K562 (cell line): Measurements from ENCODE around the gene CASP9. TPM values are rescaled to one million over a fixed set of nuclear protein-coding genes. Genes with fewer than 3 reads are reported as not detected.

Source experiments
- ATAC-seq: fragments of 200-7000 bp; cut with Tn5 transposase; 3 replicates; pipeline ENCODE4 v1.9.1; 2020; ENCODE audit warnings: moderate library complexity
- BruUV-seq: library from RNA; stranded (reverse); fragments of 400-500 nt; replicated peaks from 2 replicates; lab custom pipeline; 2021; lab: Mats Ljungman, UMichigan
- CTCF ChIA-PET: fragments of 300-600 bp; formaldehyde crosslinking; extraction: SDS; loops from one replicate; lab custom pipeline; 2021; ENCODE audit warnings: low intra/inter-chr PET ratio; lab: Yijun Ruan, JAX
- POLR2A ChIA-PET: fragments of 300-600, 350-650 bp; sonication (Branson Sonifier 250); formaldehyde crosslinking; extraction: SDS; loops from one replicate; lab custom pipeline; 2021; ENCODE audit warnings: antibody characterized with exemption, inconsistent platforms; lab: Yijun Ruan, JAX
- DNase-seq, 4 experiments: peaks; one replicate each; pipeline versions ENCODE4 v3.0.0 to v3.0.0-alpha.2; 2011 to 2018; ENCODE audit warnings: low spot score in 3 of 4, mixed read lengths in 3 of 4; ENCODE audit errors: extremely low read depth in 1 of 4
- FAIRE-seq: peaks from 2 replicates; lab custom pipeline; 2011; peaks lifted over from hg19 to GRCh38; lab: Jason Lieb, UNC
- H2AFZ ChIP-seq: 2 replicates; pipeline ENCODE4 v1.6.0; 2011; ENCODE audit warnings: low read depth, low read length, control low read depth, inconsistent platforms
- H3K27ac ChIP-seq: fragments of 200-600 bp; 3 replicates; pipeline ENCODE4 v1.8.0; 2011; ENCODE audit warnings: low read depth, mild to moderate bottlenecking, control low read depth, inconsistent platforms, low read length, moderate library complexity, mixed read lengths; ENCODE audit errors: extremely low read depth
- H3K27me3 ChIP-seq, 2 experiments: fragments of 300-600 bp in 1 of 2; 2 replicates in 1 of 2; 3 replicates in 1 of 2; pipeline versions ENCODE4 v1.6.0 to v1.8.0; 2011; ENCODE audit warnings: inconsistent platforms in 2 of 2, low read length in 2 of 2, mild to moderate bottlenecking in 1 of 2, mixed read lengths in 1 of 2, moderate library complexity in 1 of 2; ENCODE audit not compliant: control insufficient read depth in 2 of 2, insufficient read depth in 2 of 2
- H3K36me3 ChIP-seq: fragments of 300-600 bp; 3 replicates; pipeline ENCODE4 v1.8.0; 2011; ENCODE audit warnings: mild to moderate bottlenecking, low read length, inconsistent platforms; ENCODE audit not compliant: control insufficient read depth, insufficient read depth
- H3K4me1 ChIP-seq, 2 experiments: fragments of 200-600 bp in 1 of 2; replicated peaks in 1 of 2; 2 replicates in 1 of 2; 3 replicates in 1 of 2; pipeline versions ENCODE4 v1.5.1 to v1.8.0; 2011; ENCODE audit warnings: inconsistent platforms in 2 of 2, low read length in 2 of 2, mild to moderate bottlenecking in 1 of 2, mixed read lengths in 1 of 2, moderate library complexity in 1 of 2; ENCODE audit not compliant: control insufficient read depth in 2 of 2, insufficient read depth in 2 of 2
- H3K4me2 ChIP-seq: 2 replicates; pipeline ENCODE4 v1.6.1; 2011; ENCODE audit warnings: low read length, control low read depth, inconsistent platforms, mixed read lengths; ENCODE audit not compliant: insufficient read depth
- H3K4me3 ChIP-seq: fragments of 200-600 bp; sonication (generic), shearing (Covaris generic); 2 replicates; pipeline ENCODE4 v1.5.1; 2016; ENCODE audit warnings: control low read depth, inconsistent platforms
- H3K79me2 ChIP-seq: fragments of 200-600 bp; 3 replicates; pipeline ENCODE4 v1.8.0; 2011; ENCODE audit warnings: low read length, inconsistent platforms; ENCODE audit not compliant: control insufficient read depth, insufficient read depth
- H3K9ac ChIP-seq, 2 experiments: 2 replicates each; pipeline versions ENCODE4 v1.6.0 to v1.6.1; 2011; ENCODE audit warnings: low read depth in 2 of 2, low read length in 2 of 2, control low read depth in 1 of 2, inconsistent platforms in 1 of 2, mild to moderate bottlenecking in 1 of 2, mixed read lengths in 1 of 2; ENCODE audit not compliant: insufficient read depth in 1 of 2
- H3K9me1 ChIP-seq: one replicate; pipeline ENCODE4 v1.6.0; 2011; ENCODE audit warnings: inconsistent platforms, mild to moderate bottlenecking, low read length, moderate library complexity; ENCODE audit not compliant: control insufficient read depth, insufficient read depth
- H3K9me3 ChIP-seq: replicated peaks from 2 replicates; pipeline ENCODE4 v1.5.1; 2011; ENCODE audit warnings: low read depth, low read length, inconsistent platforms; ENCODE audit not compliant: control insufficient read depth, insufficient read depth
- H4K20me1 ChIP-seq: replicated peaks from 2 replicates; pipeline ENCODE4 v1.6.1; 2011; ENCODE audit warnings: low read length, inconsistent platforms, mixed read lengths; ENCODE audit not compliant: control insufficient read depth, insufficient read depth
- CHD2 ChIP-seq: IDR thresholded peaks from 2 replicates; pipeline ENCODE4 v1.6.1; 2011; ENCODE audit warnings: low read depth, low read length
- DNMT1 ChIP-seq: fragments of 450-650 bp; IDR thresholded peaks from 2 replicates; pipeline ENCODE4 v1.6.1; 2016; ENCODE audit warnings: antibody characterized with exemption, mild to moderate bottlenecking
- ILF3 ChIP-seq: fragments of 450-650 bp; IDR thresholded peaks from 2 replicates; pipeline ENCODE4 v1.6.1; 2018; ENCODE audit warnings: antibody characterized with exemption, mild to moderate bottlenecking, moderate library complexity, borderline replicate concordance
- MYBL2 ChIP-seq, 2 experiments: fragments of 450-650 bp in 1 of 2; sonication (generic) in 1 of 2; formaldehyde crosslinking in 1 of 2; IDR thresholded peaks; 2 replicates each; pipeline versions ENCODE4 v1.6.1 to v1.8.1; 2017 to 2022; ENCODE audit warnings: borderline replicate concordance in 1 of 2, inconsistent platforms in 1 of 2, low read depth in 1 of 2, mild to moderate bottlenecking in 1 of 2, missing genetic modification reagents in 1 of 2, moderate library complexity in 1 of 2
- NFE2L1 ChIP-seq: fragments of 450-650 bp; IDR thresholded peaks from 2 replicates; pipeline ENCODE4 v1.6.1; 2016; ENCODE audit warnings: missing genetic modification characterization, low read depth, mild to moderate bottlenecking, missing compliant biosample characterization, moderate library complexity, borderline replicate concordance
- SRSF7 ChIP-seq: fragments of 200-400 bp; formaldehyde crosslinking; optimal IDR thresholded peaks from 2 replicates; pipeline ENCODE3; 2017; ENCODE audit warnings: mild to moderate bottlenecking, low read depth, low read length
- STAT5A ChIP-seq: IDR thresholded peaks from 2 replicates; pipeline ENCODE4 v1.6.1; 2012; ENCODE audit warnings: low read length, inconsistent platforms, borderline replicate concordance
- SUPT5H ChIP-seq: fragments of 450-650 bp; IDR thresholded peaks from 2 replicates; pipeline ENCODE4 v1.6.1; 2016
- ZNF263 ChIP-seq: sonication (generic); formaldehyde crosslinking; IDR thresholded peaks from 2 replicates; pipeline ENCODE4 v1.8.0; 2022; ENCODE audit warnings: mild to moderate bottlenecking, missing genetic modification reagents, borderline replicate concordance
- WGBS: fragments of 100-300 bp; shearing (Covaris generic); methylation state at CpG from one replicate; pipeline ENCODE4 v1.1.6; 2016; ENCODE audit warnings: low coverage, mixed read lengths; ENCODE audit not compliant: insufficient coverage; ENCODE audit errors: missing lambda C conversion rate; 5-methylcytosine and 5-hydroxymethylcytosine counted together
- in situ Hi-C: fragments of 300-500 bp; cut with MboI; formaldehyde crosslinking; loops from 4 replicates; pipeline ENCODE4 v1.15.0; 2018; ENCODE audit warnings: inconsistent platforms, mixed read lengths
- intact Hi-C: fragments of 100-400 bp; cut with micrococcal nuclease; formaldehyde crosslinking; loops from 2 replicates; pipeline ENCODE4 v1.14.2; 2022
- polyA plus RNA-seq, 8 experiments: library from polyadenylated mRNA; depleted of rRNA in 4 of 8; stranded (reverse) in 5 of 8; unstranded in 3 of 8; fragments of >200 nt; fragmentation: Nextera tagmentation in 2 of 8; fragmentation: Illumina TruSeq in 1 of 8; extraction: Ambion mirVana in 2 of 8; extraction: Trizol in 1 of 8; gene quantifications; 2 replicates each; pipeline versions ENCODE4 v1.2.1 to v1.2.3, GENCODE V29; 2011 to 2014; ENCODE audit warnings: inconsistent platforms in 1 of 8, missing spikeins in 1 of 8
- total RNA-seq, 7 experiments: library from RNA; depleted of rRNA in 6 of 7; stranded (reverse); fragments of >200 nt in 6 of 7; fragmentation: Illumina TruSeq in 2 of 7; extraction: Trizol in 2 of 7; gene quantifications; 2 replicates each; pipeline versions ENCODE4 v1.2.1 to v1.2.3, GENCODE V29; 2011 to 2021; ENCODE audit warnings: low replicate concordance in 1 of 7
- TF ChIP-seq, protein P1 (sequence below): fragments of 450-650 bp; IDR thresholded peaks from one replicate; pipeline ENCODE4 v1.6.1; 2018; ENCODE audit warnings: mild to moderate bottlenecking, moderate library complexity; ENCODE audit not compliant: partially characterized antibody
- TF ChIP-seq, protein P2 (sequence below): fragments of 450-650 bp; formaldehyde crosslinking; IDR thresholded peaks from 2 replicates; pipeline ENCODE4 v1.4.0; 2022; ENCODE audit warnings: mild to moderate bottlenecking, moderate library complexity

CASP9 gene
- total and polyA plus RNA-seq, 9 of the 15 experiments (the other 6 are each of a cell fraction or from before 2014, with no cell fraction given) = 10.8 to 54.1 (median 30.7) TPM

DNA sequence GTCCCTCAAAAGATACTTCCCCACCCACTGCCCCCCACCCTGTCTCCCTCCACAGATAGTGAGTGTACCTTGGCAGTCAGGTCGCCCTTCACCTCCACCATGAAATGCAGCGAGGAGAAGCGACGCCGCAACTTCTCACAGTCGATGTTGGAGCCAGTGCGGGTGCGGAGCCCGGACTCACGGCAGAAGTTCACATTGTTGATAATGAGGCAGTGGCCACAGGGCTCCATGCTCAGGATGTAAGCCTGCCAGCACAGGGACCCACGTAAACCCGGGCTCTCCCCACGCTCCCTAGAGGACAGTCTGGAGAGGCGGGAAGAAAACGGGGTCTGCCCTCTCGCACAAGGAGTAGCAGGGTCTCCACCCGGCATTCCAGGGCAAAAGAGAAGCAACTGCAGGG is 17.2 kb downstream of the CASP9 start (continued):
- TF ChIP-seq, protein P1, sequence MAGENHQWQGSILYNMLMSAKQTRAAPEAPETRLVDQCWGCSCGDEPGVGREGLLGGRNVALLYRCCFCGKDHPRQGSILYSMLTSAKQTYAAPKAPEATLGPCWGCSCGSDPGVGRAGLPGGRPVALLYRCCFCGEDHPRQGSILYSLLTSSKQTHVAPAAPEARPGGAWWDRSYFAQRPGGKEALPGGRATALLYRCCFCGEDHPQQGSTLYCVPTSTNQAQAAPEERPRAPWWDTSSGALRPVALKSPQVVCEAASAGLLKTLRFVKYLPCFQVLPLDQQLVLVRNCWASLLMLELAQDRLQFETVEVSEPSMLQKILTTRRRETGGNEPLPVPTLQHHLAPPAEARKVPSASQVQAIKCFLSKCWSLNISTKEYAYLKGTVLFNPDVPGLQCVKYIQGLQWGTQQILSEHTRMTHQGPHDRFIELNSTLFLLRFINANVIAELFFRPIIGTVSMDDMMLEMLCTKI = no peak
- TF ChIP-seq SRSF7 (no peak), DNMT1 (no peak), SUPT5H (no peak), CHD2 (no peak), NFE2L1 (no peak), ILF3 (no peak)
- TF ChIP-seq, protein P2, sequence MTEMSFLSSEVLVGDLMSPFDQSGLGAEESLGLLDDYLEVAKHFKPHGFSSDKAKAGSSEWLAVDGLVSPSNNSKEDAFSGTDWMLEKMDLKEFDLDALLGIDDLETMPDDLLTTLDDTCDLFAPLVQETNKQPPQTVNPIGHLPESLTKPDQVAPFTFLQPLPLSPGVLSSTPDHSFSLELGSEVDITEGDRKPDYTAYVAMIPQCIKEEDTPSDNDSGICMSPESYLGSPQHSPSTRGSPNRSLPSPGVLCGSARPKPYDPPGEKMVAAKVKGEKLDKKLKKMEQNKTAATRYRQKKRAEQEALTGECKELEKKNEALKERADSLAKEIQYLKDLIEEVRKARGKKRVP (CRISPR knock-in tag) = no peak

DNA sequence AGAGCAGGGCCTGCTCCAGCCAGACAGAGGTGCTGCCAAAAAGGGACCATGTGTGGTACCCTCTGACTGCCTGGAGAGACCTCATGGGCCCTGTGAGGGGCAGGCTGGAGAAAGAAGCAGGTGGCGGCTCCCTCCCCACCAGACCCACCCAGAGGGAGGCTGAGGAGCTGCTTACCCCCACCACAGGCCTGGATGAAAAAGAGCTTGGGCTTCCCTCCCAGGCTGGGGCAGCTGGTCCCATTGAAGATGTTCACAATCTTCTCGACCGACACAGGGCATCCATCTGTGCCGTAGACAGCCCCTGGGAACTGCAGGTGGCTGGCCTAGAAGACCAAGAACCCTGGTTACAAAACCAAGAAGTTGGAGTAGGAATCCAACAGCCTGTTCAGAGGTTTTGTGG is 19.6 kb downstream of the CASP9 start:
- no TSS peak for BruUV-seq
- Histone ChIP-seq H3K4me1 (peaks cover 4% of the 10 kb centered on the region in 2 experiments; a peak in 3 of 5 replicates), H4K20me1 (no peaks in the 10 kb centered on the region), H3K4me3 (no peak overlapping the region), H2AFZ (no peak overlapping the region), H3K27me3 (no peaks in the 10 kb centered on the region), H3K4me2 (no peak overlapping the region), H3K36me3 (peaks cover 61% of the 10 kb centered on the region), H3K9ac (peak overlapping the region in 1 of 2 experiments; percentile 10; a peak in 1 of 4 replicates), H3K9me1 (no peaks in the 10 kb centered on the region), H3K9me3 (no peaks in the 10 kb centered on the region), H3K27ac (no peak overlapping the region), H3K79me2 (no peaks in the 10 kb centered on the region)
- ChIA-PET CTCF (no interaction called here), POLR2A (interaction anchor here (1.5 to 2.8 kb wide), 2 partner anchors 10 to 83 kb away, joined by 5 to 19 read pairs; no protein-coding TSS in a partner anchor)
- FAIRE-seq (no peak), ATAC-seq (no peak), DNase-seq (no peak)
- WGBS = 74% methylated on average over 4 of the region's 4 CpGs
- in situ Hi-C loops = no loop called here
- intact Hi-C loops = loop anchor here (5.0 kb wide), 1 partner anchor 182 kb away; no protein-coding TSS in a partner anchor
- TF ChIP-seq MYBL2 (IDR thresholded peaks at IDR 0.05; ENCODE audit: low read depth) (no peak), MYBL2 (CRISPR knock-in tag; IDR thresholded peaks at IDR 0.05; ENCODE audit: borderline replicate concordance) (no peak), ZNF263 (no peak), STAT5A (no peak)
